ENCODE results near the gene HOXB8. TPM values are rescaled to one million over a fixed set of nuclear protein-coding genes. Genes with fewer than 3 reads are reported as not detected.

The HOXB8 gene
- total RNA-seq, 1 donor from 2014 or later = not detected

- Histone ChIP-seq H3K9ac (ENCODE audit: low read length) (no peak overlapping the region), H3K36me3 (ENCODE audit: insufficient read depth, low read length) (no peaks in the 10 kb centered on the region), H3K27me3 (ENCODE audit: insufficient read depth, low read length) (peaks cover 98% of the 10 kb centered on the region), H3K4me1 (ENCODE audit: insufficient read depth, low read length) (no peaks in the 10 kb centered on the region), H3K79me2 (ENCODE audit: insufficient read depth, low read length) (no peaks in the 10 kb centered on the region), H2AFZ (ENCODE audit: low read depth, low read length) (no peak overlapping the region), H3K4me2 (ENCODE audit: low read length) (no peak overlapping the region), H3K9me3 (ENCODE audit: insufficient read depth, low read depth, low read length) (peaks cover 8% of the 10 kb centered on the region), H4K20me1 (ENCODE audit: insufficient read depth, low read length) (peaks cover 29% of the 10 kb centered on the region), H3K4me3 (ENCODE audit: insufficient read depth, low read depth, low read length) (no peak overlapping the region), H3K27ac (ENCODE audit: low read depth, low read length) (no peak overlapping the region)
- DNase-seq (ENCODE audit: low read depth) (no peak), FAIRE-seq (no peak)
- TF ChIP-seq CTCF (IDR thresholded peaks at IDR 0.05; ENCODE audit: insufficient read depth, low read depth, low read length) (no peak), EZH2 (IDR thresholded peaks at IDR 0.05; ENCODE audit: insufficient read depth, low read length) (peak; percentile 89)
- H3K27ac Mint-ChIP-seq (ENCODE audit: unreplicated experiment) = no peak overlapping the region
- peaks cover 23% of the 10 kb centered on the region for H3K9me3 Mint-ChIP-seq (ENCODE audit: unreplicated experiment)
- H3K27me3 Mint-ChIP-seq (ENCODE audit: low read depth, unreplicated experiment) = peaks cover 95% of the 10 kb centered on the region
- H3K4me3 Mint-ChIP-seq (ENCODE audit: unreplicated experiment) = no peak overlapping the region
- H3K4me1 Mint-ChIP-seq (ENCODE audit: low read depth, unreplicated experiment) = peaks cover 2% of the 10 kb centered on the region
- H3K36me3 Mint-ChIP-seq (ENCODE audit: low read depth, unreplicated experiment) = peaks cover 4% of the 10 kb centered on the region
These were observed 4.8 kb upstream of the HOXB8 start for GRCh38 chr17:48619826-48620449.

- Histone ChIP-seq H4K20me1 (ENCODE audit: insufficient read depth, low read length) (peaks cover 36% of the 10 kb centered on the region), H3K27ac (ENCODE audit: low read depth, low read length) (no peak overlapping the region), H3K9ac (ENCODE audit: low read length) (no peak overlapping the region), H3K9me3 (ENCODE audit: insufficient read depth, low read depth, low read length) (peaks cover 8% of the 10 kb centered on the region), H3K36me3 (ENCODE audit: insufficient read depth, low read length) (no peaks in the 10 kb centered on the region), H3K27me3 (ENCODE audit: insufficient read depth, low read length) (peaks cover 94% of the 10 kb centered on the region), H3K79me2 (ENCODE audit: insufficient read depth, low read length) (no peaks in the 10 kb centered on the region), H3K4me3 (ENCODE audit: insufficient read depth, low read depth, low read length) (no peak overlapping the region), H2AFZ (ENCODE audit: low read depth, low read length) (no peak overlapping the region), H3K4me1 (ENCODE audit: insufficient read depth, low read length) (peaks cover 2% of the 10 kb centered on the region), H3K4me2 (ENCODE audit: low read length) (peak overlapping the region; percentile 1)
- Mint-ChIP-seq H3K4me1 (ENCODE audit: low read depth, unreplicated experiment) (peaks cover 2% of the 10 kb centered on the region), H3K4me3 (ENCODE audit: unreplicated experiment) (peak overlapping the region; percentile 34), H3K27ac (ENCODE audit: unreplicated experiment) (peak overlapping the region; percentile 12), H3K36me3 (ENCODE audit: low read depth, unreplicated experiment) (peaks cover 4% of the 10 kb centered on the region), H3K9me3 (ENCODE audit: unreplicated experiment) (peaks cover 26% of the 10 kb centered on the region), H3K27me3 (ENCODE audit: low read depth, unreplicated experiment) (peaks cover 91% of the 10 kb centered on the region)
- FAIRE-seq (no peak), DNase-seq (ENCODE audit: low read depth) (peak; percentile 38)
- TF ChIP-seq EZH2 (IDR thresholded peaks at IDR 0.05; ENCODE audit: insufficient read depth, low read length) (no peak), CTCF (IDR thresholded peaks at IDR 0.05; ENCODE audit: insufficient read depth, low read depth, low read length) (peak; percentile 78)
These were observed 3.3 kb upstream of the HOXB8 start for GRCh38 chr17:48618256-48618896.

Data from astrocyte (in vitro differentiated cells and primary cell).